Measurements from ENCODE around the gene CYP8B1. TPM values are rescaled to one million over a fixed set of nuclear protein-coding genes. Genes with fewer than 3 reads are reported as not detected.

CYP8B1 gene
- total and polyA plus RNA-seq, 9 of the 15 experiments (the other 6 are each of a cell fraction or from before 2014, with no cell fraction given), result 0.04 TPM; not detected in 8

GRCh38 chr3:42836150-42837123 lies 39.2 kb downstream of the CYP8B1 start (continued):
- TF ChIP-seq NCOA4 (IDR thresholded peaks at IDR 0.05; ENCODE audit: partially characterized antibody), result peak; percentile 45
- peak; percentile 43; the same call in 1 of the 2 replicates for TF ChIP-seq ATF3 (IDR thresholded peaks at IDR 0.05)
- TF ChIP-seq ATF3 (CRISPR knock-in tag; conservative IDR thresholded peaks at IDR 0.05), result no peak; the same call in 1 of the 2 replicates
- peak; percentile 71 for TF ChIP-seq CREB1 (IDR thresholded peaks at IDR 0.05)
- no peak for TF ChIP-seq CREB1 (CRISPR knock-in tag; IDR thresholded peaks at IDR 0.05)
- TF ChIP-seq ASH1L (IDR thresholded peaks at IDR 0.05; ENCODE audit: borderline replicate concordance, low read depth, partially characterized antibody), result no peak
- peak; percentile 69 for TF ChIP-seq TOE1 (IDR thresholded peaks at IDR 0.05; ENCODE audit: borderline replicate concordance)
- no peak for TF ChIP-seq TOE1 (CRISPR knock-in tag; IDR thresholded peaks at IDR 0.05; ENCODE audit: borderline replicate concordance, low read depth)
- peak; percentile 96 for TF ChIP-seq HMBOX1 (IDR thresholded peaks at IDR 0.05)
- TF ChIP-seq TAL1 (IDR thresholded peaks at IDR 0.05), result peak; percentile 98
- TF ChIP-seq MED1 (CRISPR knock-in tag; IDR thresholded peaks at IDR 0.05; ENCODE audit: borderline replicate concordance), result no peak
- no peak for TF ChIP-seq ADNP (tag; IDR thresholded peaks at IDR 0.05)
- no peak for TF ChIP-seq ZNF140 (CRISPR knock-in tag; IDR thresholded peaks at IDR 0.05)
- TF ChIP-seq NFIX (CRISPR knock-in tag; IDR thresholded peaks at IDR 0.05; ENCODE audit: low read depth), result no peak
- peak; percentile 83 to 95 for TF ChIP-seq RCOR1 (IDR thresholded peaks at IDR 0.05; ENCODE audit: borderline replicate concordance in 1 of 2, low read depth in 2 of 2, low read length in 2 of 2)
- peak; percentile 85 for TF ChIP-seq HDAC3 (IDR thresholded peaks at IDR 0.05; ENCODE audit: borderline replicate concordance, partially characterized antibody)
- TF ChIP-seq ZNF408 (CRISPR knock-in tag; IDR thresholded peaks at IDR 0.05; ENCODE audit: low read depth), result no peak
- peak; percentile 98 for TF ChIP-seq SMARCA4 (IDR thresholded peaks at IDR 0.05)
- peak; percentile 17; the same call in 1 of the 2 replicates for TF ChIP-seq ETV5 (CRISPR knock-in tag; IDR thresholded peaks at IDR 0.05; ENCODE audit: low read depth)
- peak; percentile 6 to 23; a peak in 1 of 4 replicates for TF ChIP-seq RAD21 (CRISPR knock-in tag; conservative IDR thresholded peaks at IDR 0.05 in 1 of 2, IDR thresholded peaks at IDR 0.05 in 1 of 2)
- TF ChIP-seq CHAMP1 (IDR thresholded peaks at IDR 0.05), result peak; percentile 91
- TF ChIP-seq FOSL1 (tag; conservative IDR thresholded peaks at IDR 0.05), result peak; percentile 63
- TF ChIP-seq STAT5A (IDR thresholded peaks at IDR 0.05; ENCODE audit: borderline replicate concordance, low read length), result peak; percentile 92

Data from K562 (cell line).